DOHH2 (cell line): ENCODE results near the gene FARS2.

Experiments
- CTCF ChIP-seq: fragments of 200-600 bp; sonication (generic); IDR thresholded peaks from one replicate; pipeline ENCODE4 v1.5.1; 2014; ENCODE audit warnings: antibody characterized with exemption, mild to moderate bottlenecking, low read depth, low read length; ENCODE audit not compliant: poor library complexity, severe bottlenecking
- EZH2phosphoT487 ChIP-seq: fragments of 200-600 bp; sonication (generic); IDR thresholded peaks from 2 replicates; pipeline ENCODE4 v1.6.1; 2017; ENCODE audit warnings: borderline replicate concordance, mild to moderate bottlenecking, antibody characterized with exemption, low read length, moderate library complexity, mixed read lengths

- no peak for TF ChIP-seq EZH2phosphoT487
- no peak for TF ChIP-seq CTCF
Measured at GRCh38 chr6:5501837-5502236, 240.5 kb downstream of the FARS2 start.
